ENCODE results near the gene FXN.

The FXN gene

GRCh38 chr9:69019808-69020207 is 15.7 kb upstream of the FXN start:
- no peaks in the 10 kb centered on the region for H3K9me3 ChIP-seq (ENCODE audit: low read length)
- H2AFZ ChIP-seq (ENCODE audit: low read length) = no peak overlapping the region
- no peak overlapping the region for H3K27ac ChIP-seq (ENCODE audit: low read depth, low read length, poor library complexity, severe bottlenecking)
- no peak overlapping the region for H3K4me2 ChIP-seq (ENCODE audit: low read length)
- H3K27me3 ChIP-seq (ENCODE audit: insufficient read depth, low read length) = no peaks in the 10 kb centered on the region
- H3K36me3 ChIP-seq (ENCODE audit: insufficient read depth, low read length) = no peaks in the 10 kb centered on the region
- no peaks in the 10 kb centered on the region for H4K20me1 ChIP-seq (ENCODE audit: insufficient read depth, low read length)
- H3F3A ChIP-seq (ENCODE audit: insufficient read depth, low read length) = no peaks in the 10 kb centered on the region
- no peak overlapping the region for H3K4me3 ChIP-seq (ENCODE audit: low read depth, low read length, poor library complexity, severe bottlenecking)
- no peak overlapping the region for H3K9ac ChIP-seq (ENCODE audit: low read length)
- H3K79me2 ChIP-seq (ENCODE audit: insufficient read depth, low read length) = no peaks in the 10 kb centered on the region
- TF ChIP-seq, protein P1, sequence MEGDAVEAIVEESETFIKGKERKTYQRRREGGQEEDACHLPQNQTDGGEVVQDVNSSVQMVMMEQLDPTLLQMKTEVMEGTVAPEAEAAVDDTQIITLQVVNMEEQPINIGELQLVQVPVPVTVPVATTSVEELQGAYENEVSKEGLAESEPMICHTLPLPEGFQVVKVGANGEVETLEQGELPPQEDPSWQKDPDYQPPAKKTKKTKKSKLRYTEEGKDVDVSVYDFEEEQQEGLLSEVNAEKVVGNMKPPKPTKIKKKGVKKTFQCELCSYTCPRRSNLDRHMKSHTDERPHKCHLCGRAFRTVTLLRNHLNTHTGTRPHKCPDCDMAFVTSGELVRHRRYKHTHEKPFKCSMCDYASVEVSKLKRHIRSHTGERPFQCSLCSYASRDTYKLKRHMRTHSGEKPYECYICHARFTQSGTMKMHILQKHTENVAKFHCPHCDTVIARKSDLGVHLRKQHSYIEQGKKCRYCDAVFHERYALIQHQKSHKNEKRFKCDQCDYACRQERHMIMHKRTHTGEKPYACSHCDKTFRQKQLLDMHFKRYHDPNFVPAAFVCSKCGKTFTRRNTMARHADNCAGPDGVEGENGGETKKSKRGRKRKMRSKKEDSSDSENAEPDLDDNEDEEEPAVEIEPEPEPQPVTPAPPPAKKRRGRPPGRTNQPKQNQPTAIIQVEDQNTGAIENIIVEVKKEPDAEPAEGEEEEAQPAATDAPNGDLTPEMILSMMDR (IDR thresholded peaks at IDR 0.05; ENCODE audit: low read length) = no peak
- TF ChIP-seq EZH2 (IDR thresholded peaks at IDR 0.05; ENCODE audit: borderline replicate concordance, low read length) = no peak
- H3K4me1 ChIP-seq (ENCODE audit: insufficient read depth, low read length, severe bottlenecking) = no peaks in the 10 kb centered on the region
- no peaks in the 10 kb centered on the region for H3K9me2 ChIP-seq (ENCODE audit: low read depth, low read length)

- Histone ChIP-seq H3K27ac (ENCODE audit: low read depth, low read length, poor library complexity, severe bottlenecking) (no peak overlapping the region), H3K4me3 (ENCODE audit: low read depth, low read length, poor library complexity, severe bottlenecking) (no peak overlapping the region), H4K20me1 (ENCODE audit: insufficient read depth, low read length) (no peaks in the 10 kb centered on the region), H3K4me2 (ENCODE audit: low read length) (no peak overlapping the region), H3F3A (ENCODE audit: insufficient read depth, low read length) (no peaks in the 10 kb centered on the region), H3K9me3 (ENCODE audit: low read length) (no peaks in the 10 kb centered on the region), H3K4me1 (ENCODE audit: insufficient read depth, low read length, severe bottlenecking) (no peaks in the 10 kb centered on the region), H3K79me2 (ENCODE audit: insufficient read depth, low read length) (no peaks in the 10 kb centered on the region), H2AFZ (ENCODE audit: low read length) (no peak overlapping the region), H3K27me3 (ENCODE audit: insufficient read depth, low read length) (no peaks in the 10 kb centered on the region), H3K9me2 (ENCODE audit: low read depth, low read length) (no peaks in the 10 kb centered on the region), H3K36me3 (ENCODE audit: insufficient read depth, low read length) (no peaks in the 10 kb centered on the region), H3K9ac (ENCODE audit: low read length) (no peak overlapping the region)
- TF ChIP-seq, protein P1 (IDR thresholded peaks at IDR 0.05; ENCODE audit: low read length) = no peak
- no peak for TF ChIP-seq EZH2 (IDR thresholded peaks at IDR 0.05; ENCODE audit: borderline replicate concordance, low read length)
These were observed 15.0 kb upstream of the FXN start for GRCh38 chr9:69020301-69021145.

- Histone ChIP-seq H3K9me3 (ENCODE audit: low read length) (no peaks in the 10 kb centered on the region), H3K4me3 (ENCODE audit: low read depth, low read length, poor library complexity, severe bottlenecking) (no peak overlapping the region), H3K4me1 (ENCODE audit: insufficient read depth, low read length, severe bottlenecking) (no peaks in the 10 kb centered on the region), H3K9me2 (ENCODE audit: low read depth, low read length) (no peaks in the 10 kb centered on the region), H3K27me3 (ENCODE audit: insufficient read depth, low read length) (no peaks in the 10 kb centered on the region), H3K36me3 (ENCODE audit: insufficient read depth, low read length) (no peaks in the 10 kb centered on the region), H4K20me1 (ENCODE audit: insufficient read depth, low read length) (no peaks in the 10 kb centered on the region), H3F3A (ENCODE audit: insufficient read depth, low read length) (no peaks in the 10 kb centered on the region), H3K9ac (ENCODE audit: low read length) (no peak overlapping the region), H2AFZ (ENCODE audit: low read length) (no peak overlapping the region), H3K4me2 (ENCODE audit: low read length) (no peak overlapping the region), H3K27ac (ENCODE audit: low read depth, low read length, poor library complexity, severe bottlenecking) (no peak overlapping the region), H3K79me2 (ENCODE audit: insufficient read depth, low read length) (no peaks in the 10 kb centered on the region)
- TF ChIP-seq, protein P1 (IDR thresholded peaks at IDR 0.05; ENCODE audit: low read length) = no peak
- no peak for TF ChIP-seq EZH2 (IDR thresholded peaks at IDR 0.05; ENCODE audit: borderline replicate concordance, low read length)
These were observed 11.9 kb upstream of the FXN start for GRCh38 chr9:69023650-69024049.
